Progenitor cell of endocrine pancreas (in vitro differentiated cells): Measurements from ENCODE around the gene OR4K5. TPM values are rescaled to one million over a fixed set of nuclear protein-coding genes. Genes with fewer than 3 reads are reported as not detected.
"Not testable (repeated sequence)": the region's sequence is repeated elsewhere in the genome, so short reads cannot be mapped to it uniquely, and the experiment has no call there.

Experiments
- DNase-seq: peaks from one replicate; pipeline ENCODE4 v3.0.0; 2021; ENCODE audit warnings: low spot score; ENCODE audit not compliant: unreplicated experiment
- H3K27ac Mint-ChIP-seq: 2 replicates; pipeline ENCODE4 v1.8.0; 2021; ENCODE audit warnings: mild to moderate bottlenecking, moderate library complexity, mixed read lengths
- H3K27me3 Mint-ChIP-seq: 2 replicates; pipeline ENCODE4 v1.8.0; 2021; ENCODE audit warnings: mixed read lengths
- H3K36me3 Mint-ChIP-seq: 2 replicates; pipeline ENCODE4 v1.8.0; 2022; ENCODE audit warnings: mixed read lengths; ENCODE audit not compliant: insufficient read depth
- H3K4me1 Mint-ChIP-seq: 2 replicates; pipeline ENCODE4 v1.8.0; 2021; ENCODE audit warnings: low read depth, mixed read lengths
- H3K4me3 Mint-ChIP-seq: 2 replicates; pipeline ENCODE4 v1.8.0; 2021; ENCODE audit warnings: low read depth, mild to moderate bottlenecking, moderate library complexity, mixed read lengths
- H3K9me3 Mint-ChIP-seq: 2 replicates; pipeline ENCODE4 v1.8.0; 2021; ENCODE audit warnings: low read depth, mixed read lengths
- CTCF ChIP-seq: fragments of 200-600 bp; sonication (generic); IDR thresholded peaks from one replicate; pipeline ENCODE4 v1.5.0; 2021; ENCODE audit warnings: antibody characterized with exemption, mild to moderate bottlenecking; ENCODE audit not compliant: unreplicated experiment
- total RNA-seq: library from RNA; stranded (reverse); gene quantifications from 2 replicates; pipeline ENCODE4 v1.2.1, GENCODE V29; 2021

The OR4K5 gene
- total RNA-seq, 1 donor from 2014 or later, result not detected

GRCh38 chr14:19949218-19949617 lies 28.8 kb downstream of the OR4K5 start:
- H3K36me3 Mint-ChIP-seq, result peaks cover 2% of the 10 kb centered on the region
- H3K4me3 Mint-ChIP-seq, result no peak overlapping the region
- H3K9me3 Mint-ChIP-seq, result peaks cover 27% of the 10 kb centered on the region
- H3K27ac Mint-ChIP-seq, result no peak overlapping the region
- H3K4me1 Mint-ChIP-seq, result no peaks in the 10 kb centered on the region
- no peaks in the 10 kb centered on the region for H3K27me3 Mint-ChIP-seq
- TF ChIP-seq CTCF, result no peak
- no peak for DNase-seq

- not testable (repeated sequence) for H3K27ac Mint-ChIP-seq, H3K27me3 Mint-ChIP-seq
Observed at GRCh38 chr14:19969735-19970134, 49.3 kb downstream of the OR4K5 start.

More at GRCh38 chr14:19969735-19970134, 49.3 kb downstream of the OR4K5 start:
- not testable (repeated sequence) for DNase-seq, H3K4me1 Mint-ChIP-seq, H3K4me3 Mint-ChIP-seq, H3K36me3 Mint-ChIP-seq
- peaks cover 56% of the 10 kb centered on the region for H3K9me3 Mint-ChIP-seq

Other genes with a start within 250 kb of the OR4K5 start
- not detected in 2 replicates for gene OR11H2, start 206.7 kb upstream of the OR4K5 start, total RNA-seq
- not detected in 2 replicates for gene OR4Q3, start 177.0 kb upstream of the OR4K5 start, total RNA-seq
- not detected in 2 replicates for gene OR4M1, start 147.1 kb upstream of the OR4K5 start, total RNA-seq
- not detected in 2 replicates for gene OR4N2, start 116.8 kb upstream of the OR4K5 start, total RNA-seq
- not detected in 2 replicates for gene OR4K2, start 45.5 kb upstream of the OR4K5 start, total RNA-seq
- not detected in 2 replicates for gene OR4K1, start 10.3 kb downstream of the OR4K5 start, total RNA-seq
- gene OR4K15, start 55.0 kb downstream of the OR4K5 start, total RNA-seq, result not detected in 2 replicates
- not detected in 2 replicates for gene OR4Q2, start 81.6 kb downstream of the OR4K5 start, total RNA-seq
- gene OR4K14, start 98.7 kb downstream of the OR4K5 start, total RNA-seq, result not detected in 2 replicates
- gene OR4K13, start 115.4 kb downstream of the OR4K5 start, total RNA-seq, result not detected in 2 replicates
- not detected in 2 replicates for gene OR4L1, start 139.4 kb downstream of the OR4K5 start, total RNA-seq
- gene OR4K17, start 190.1 kb downstream of the OR4K5 start, total RNA-seq, result not detected in 2 replicates
- not detected in 2 replicates for gene OR4N5, start 218.2 kb downstream of the OR4K5 start, total RNA-seq